ENCODE results near the gene IL13RA1. TPM values are rescaled to one million over a fixed set of nuclear protein-coding genes. Genes with fewer than 3 reads are reported as not detected.
"Not testable (repeated sequence)": the region's sequence is repeated elsewhere in the genome, so short reads cannot be mapped to it uniquely, and the experiment has no call there.

The IL13RA1 gene
- total and polyA plus RNA-seq, 4 donors = 12.2 to 29.9 (median 20.0) TPM

DNA sequence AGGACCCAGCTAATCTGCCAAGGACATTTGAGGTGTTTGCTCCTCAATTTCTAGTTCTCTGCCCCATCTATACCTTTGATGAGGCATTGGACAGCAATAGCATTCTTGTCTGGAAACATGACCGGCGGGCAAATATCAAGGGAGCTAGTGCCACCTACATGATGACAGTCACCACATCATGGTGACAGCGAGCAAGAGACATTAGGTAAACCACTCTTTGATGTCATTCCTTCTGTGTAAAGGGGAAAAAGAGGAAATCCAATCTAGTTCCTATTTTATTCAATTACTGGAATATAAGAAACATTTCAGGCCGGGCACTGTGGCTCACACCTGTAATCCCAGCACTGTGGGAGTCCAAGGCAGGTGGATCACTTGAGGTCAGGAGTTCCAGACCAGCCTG lies 20.7 kb upstream of the IL13RA1 start:
- 90% methylated on average over 2 of the region's 4 CpGs for WGBS (ENCODE audit: insufficient coverage)
- Histone ChIP-seq H3K9me3 (ENCODE audit: control insufficient read depth, insufficient read depth, low read length) (no peaks in the 10 kb centered on the region), H3K4me3 (ENCODE audit: low read depth, low read length) (no peak overlapping the region), H3K4me1 (ENCODE audit: control insufficient read depth, insufficient read depth, low read length) (no peaks in the 10 kb centered on the region), H3K36me3 (ENCODE audit: control insufficient read depth, insufficient read depth, low read length) (no peaks in the 10 kb centered on the region), H3K27ac (ENCODE audit: low read depth, low read length) (no peak overlapping the region), H3K27me3 (ENCODE audit: control insufficient read depth, insufficient read depth, low read length) (no peaks in the 10 kb centered on the region)
- DNase-seq (ENCODE audit: low read depth in 4 of 6, low spot score in 6 of 6) = no peak

DNA sequence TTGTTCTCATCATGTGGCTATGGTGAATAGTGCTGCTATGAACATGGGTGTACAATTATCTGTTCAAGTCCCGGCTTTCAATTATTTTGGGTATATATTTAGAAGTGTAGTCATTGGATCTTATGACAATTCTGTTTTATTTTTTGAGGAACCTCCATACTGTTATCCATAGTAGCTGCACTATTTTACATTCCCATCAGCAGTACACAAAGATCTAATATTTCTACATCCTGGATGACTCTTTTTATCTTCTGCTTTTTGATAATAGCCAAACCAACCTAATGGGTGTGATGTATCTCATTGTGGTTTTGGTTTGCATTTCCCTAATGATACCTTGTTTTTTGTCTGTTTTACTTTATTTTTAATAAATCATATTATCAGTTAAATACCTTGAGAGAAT lies 12.9 kb upstream of the IL13RA1 start:
- H3K4me3 ChIP-seq (ENCODE audit: low read depth, low read length) = no peak overlapping the region
- no peaks in the 10 kb centered on the region for H3K36me3 ChIP-seq (ENCODE audit: control insufficient read depth, insufficient read depth, low read length)
- no peaks in the 10 kb centered on the region for H3K27me3 ChIP-seq (ENCODE audit: control insufficient read depth, insufficient read depth, low read length)
- DNase-seq (ENCODE audit: low read depth in 4 of 6, low spot score in 6 of 6) = no peak
- WGBS (ENCODE audit: insufficient coverage) = no CpG with 5 or more reads among the region's 1 CpG
- no peaks in the 10 kb centered on the region for H3K4me1 ChIP-seq (ENCODE audit: control insufficient read depth, insufficient read depth, low read length)
- H3K9me3 ChIP-seq (ENCODE audit: control insufficient read depth, insufficient read depth, low read length) = no peaks in the 10 kb centered on the region
- no peak overlapping the region for H3K27ac ChIP-seq (ENCODE audit: low read depth, low read length)

DNA sequence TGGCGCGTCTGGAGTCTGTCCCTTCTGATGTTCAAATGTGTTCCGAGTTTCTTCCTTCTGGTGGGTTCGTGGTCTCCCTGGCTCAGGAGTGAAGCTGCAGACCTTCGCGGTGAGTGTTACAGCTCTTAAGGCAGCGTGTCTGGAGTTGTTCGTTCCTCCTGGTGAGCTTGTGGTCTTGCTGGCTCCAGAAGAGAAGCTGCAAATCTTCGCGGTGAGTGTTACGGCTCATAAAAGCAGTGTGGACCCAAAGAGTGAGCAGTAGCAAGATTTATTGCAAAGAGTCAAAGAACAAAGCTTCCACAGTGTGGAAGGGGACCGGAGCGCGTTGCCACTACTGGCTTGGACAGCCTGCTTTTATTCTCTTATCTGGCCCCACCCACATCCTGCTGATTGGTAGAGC lies 11.5 kb upstream of the IL13RA1 start:
- not testable (repeated sequence) for DNase-seq (ENCODE audit: low read depth in 4 of 6, low spot score in 6 of 6); H3K36me3 ChIP-seq (ENCODE audit: control insufficient read depth, insufficient read depth, low read length); H3K4me1 ChIP-seq (ENCODE audit: control insufficient read depth, insufficient read depth, low read length); H3K4me3 ChIP-seq (ENCODE audit: low read depth, low read length); H3K9me3 ChIP-seq (ENCODE audit: control insufficient read depth, insufficient read depth, low read length); H3K27me3 ChIP-seq (ENCODE audit: control insufficient read depth, insufficient read depth, low read length); H3K27ac ChIP-seq (ENCODE audit: low read depth, low read length)
- 79% methylated on average over 11 of the region's 14 CpGs for whole genome bisulfite sequencing (ENCODE audit: insufficient coverage)

DNA sequence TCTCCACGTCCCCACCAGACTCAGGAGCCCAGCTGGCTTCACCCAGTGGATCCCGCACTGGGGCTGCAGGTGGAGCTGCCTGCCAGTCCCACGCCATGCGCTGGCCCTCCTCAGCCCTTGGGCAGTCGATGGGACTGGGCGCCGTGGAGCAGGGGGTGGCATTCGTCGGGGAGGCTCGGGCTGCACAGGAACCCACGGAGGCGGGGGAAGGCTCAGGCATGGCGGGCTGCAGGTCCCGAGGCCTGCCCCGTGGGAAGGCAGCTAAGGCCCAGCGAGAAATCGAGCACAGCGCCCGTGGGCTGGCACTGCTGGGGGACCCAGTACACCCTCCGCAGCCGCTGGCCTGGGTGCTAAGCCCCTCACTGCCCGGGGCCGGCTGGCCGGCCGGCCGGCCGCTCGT lies 10.6 kb upstream of the IL13RA1 start:
- not testable (repeated sequence) for H3K27me3 ChIP-seq (ENCODE audit: control insufficient read depth, insufficient read depth, low read length); H3K9me3 ChIP-seq (ENCODE audit: control insufficient read depth, insufficient read depth, low read length); DNase-seq (ENCODE audit: low read depth in 4 of 6, low spot score in 6 of 6); H3K36me3 ChIP-seq (ENCODE audit: control insufficient read depth, insufficient read depth, low read length); H3K4me3 ChIP-seq (ENCODE audit: low read depth, low read length); H3K27ac ChIP-seq (ENCODE audit: low read depth, low read length); H3K4me1 ChIP-seq (ENCODE audit: control insufficient read depth, insufficient read depth, low read length)
- WGBS (ENCODE audit: insufficient coverage) = 92% methylated on average over 27 of the region's 28 CpGs

DNA sequence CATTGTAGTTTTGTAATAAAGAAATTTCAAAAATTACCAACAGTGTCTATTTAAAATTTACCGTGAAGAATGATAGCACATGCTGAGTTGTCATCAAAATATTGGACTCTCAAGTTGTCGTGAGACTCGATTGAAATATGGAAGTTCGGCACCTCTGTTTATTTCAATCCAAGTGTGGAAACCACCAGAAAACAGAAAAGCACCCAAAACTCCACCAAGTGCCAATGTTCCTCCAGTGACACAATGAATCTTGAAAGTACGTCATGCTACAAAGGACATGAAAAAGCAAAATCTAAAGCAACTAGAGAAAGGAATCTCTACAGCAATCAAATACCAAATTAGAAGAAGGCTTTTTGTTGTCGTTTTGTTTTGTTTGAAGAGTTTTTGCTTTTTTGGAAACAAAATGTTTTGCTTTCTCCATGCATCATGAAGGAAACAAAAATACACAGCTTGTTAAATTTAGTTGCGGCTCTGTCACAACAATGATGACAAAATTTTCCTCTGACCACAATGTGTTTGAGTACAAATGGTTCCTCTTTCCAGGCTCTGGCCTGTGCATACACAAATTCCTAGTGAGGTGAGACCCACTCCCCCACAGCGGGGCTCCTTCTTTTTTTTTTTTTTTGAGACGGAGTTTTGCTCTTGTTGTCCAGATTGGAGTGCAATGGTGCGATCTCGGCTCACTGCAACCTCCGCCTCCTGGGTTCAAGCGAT lies 9.6 kb upstream of the IL13RA1 start:
- H3K4me1 ChIP-seq (ENCODE audit: control insufficient read depth, insufficient read depth, low read length) = no peaks in the 10 kb centered on the region
- DNase-seq (ENCODE audit: low read depth in 4 of 6, low spot score in 6 of 6) = no peak
- H3K36me3 ChIP-seq (ENCODE audit: control insufficient read depth, insufficient read depth, low read length) = no peaks in the 10 kb centered on the region
- no peaks in the 10 kb centered on the region for H3K27me3 ChIP-seq (ENCODE audit: control insufficient read depth, insufficient read depth, low read length)
- no peaks in the 10 kb centered on the region for H3K9me3 ChIP-seq (ENCODE audit: control insufficient read depth, insufficient read depth, low read length)
- no peak overlapping the region for H3K4me3 ChIP-seq (ENCODE audit: low read depth, low read length)
- H3K27ac ChIP-seq (ENCODE audit: low read depth, low read length) = no peak overlapping the region
- 100% methylated on average over 4 of the region's 13 CpGs for whole genome bisulfite sequencing (ENCODE audit: insufficient coverage)

DNA sequence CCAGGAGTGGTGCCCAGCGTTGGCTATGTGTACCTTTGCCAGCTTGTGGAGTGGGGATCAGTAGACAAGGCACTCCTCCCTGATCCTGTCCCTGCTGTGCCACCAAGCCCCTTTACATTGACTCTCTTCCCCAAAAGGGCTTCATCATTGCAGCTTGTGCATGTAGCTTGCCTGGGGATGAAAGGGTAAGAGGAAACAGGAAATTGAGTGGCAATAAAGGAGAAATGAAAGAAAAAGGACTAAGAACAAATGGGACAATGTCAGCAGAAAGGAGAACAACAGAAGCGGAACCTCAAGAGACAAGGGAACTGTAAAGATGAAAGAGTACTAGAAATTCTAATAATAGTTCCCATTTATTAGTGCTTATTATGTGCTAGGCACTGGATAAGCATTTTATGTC lies 8.7 kb upstream of the IL13RA1 start:
- Histone ChIP-seq H3K9me3 (ENCODE audit: control insufficient read depth, insufficient read depth, low read length) (no peaks in the 10 kb centered on the region), H3K36me3 (ENCODE audit: control insufficient read depth, insufficient read depth, low read length) (no peaks in the 10 kb centered on the region), H3K4me1 (ENCODE audit: control insufficient read depth, insufficient read depth, low read length) (no peaks in the 10 kb centered on the region), H3K27ac (ENCODE audit: low read depth, low read length) (no peak overlapping the region), H3K4me3 (ENCODE audit: low read depth, low read length) (no peak overlapping the region), H3K27me3 (ENCODE audit: control insufficient read depth, insufficient read depth, low read length) (no peaks in the 10 kb centered on the region)
- WGBS (ENCODE audit: insufficient coverage) = 86% methylated on average over 1 of the region's 2 CpGs
- no peak for DNase-seq (ENCODE audit: low read depth in 4 of 6, low spot score in 6 of 6)

DNA sequence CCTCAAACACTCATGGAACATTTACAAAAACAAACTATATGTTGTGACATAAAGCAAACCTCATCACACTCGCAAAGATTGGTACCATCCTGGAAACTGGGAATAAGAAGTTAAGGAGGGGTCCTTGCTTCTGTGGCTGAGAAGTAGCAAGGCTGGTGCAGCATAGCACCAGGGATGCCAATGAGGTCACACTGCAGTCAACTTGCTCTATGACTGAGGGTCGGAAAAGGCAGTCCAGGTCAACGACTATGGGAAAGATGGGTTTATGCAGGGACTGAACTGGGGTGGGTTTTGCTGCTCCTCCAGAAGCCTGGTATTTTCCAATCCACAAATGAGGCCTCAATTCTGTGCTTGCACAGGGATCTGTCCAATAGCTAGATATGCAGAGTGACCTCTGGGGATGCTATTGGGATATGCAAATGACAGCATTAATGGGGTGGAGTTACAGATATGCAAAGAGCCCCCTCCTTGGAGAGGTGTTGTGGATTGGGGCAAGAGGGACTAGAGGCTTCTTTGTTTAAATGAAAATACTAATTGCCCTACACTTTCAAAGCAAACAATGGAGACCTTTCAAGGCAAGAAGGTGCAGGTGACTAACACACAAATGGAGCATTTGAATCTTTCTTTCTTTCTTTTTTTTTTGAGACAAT lies 7.2 kb upstream of the IL13RA1 start:
- DNase-seq (ENCODE audit: low read depth in 4 of 6, low spot score in 6 of 6) = no peak
- Histone ChIP-seq H3K9me3 (ENCODE audit: control insufficient read depth, insufficient read depth, low read length) (no peaks in the 10 kb centered on the region), H3K4me3 (ENCODE audit: low read depth, low read length) (no peak overlapping the region), H3K27ac (ENCODE audit: low read depth, low read length) (no peak overlapping the region), H3K27me3 (ENCODE audit: control insufficient read depth, insufficient read depth, low read length) (no peaks in the 10 kb centered on the region), H3K36me3 (ENCODE audit: control insufficient read depth, insufficient read depth, low read length) (no peaks in the 10 kb centered on the region), H3K4me1 (ENCODE audit: control insufficient read depth, insufficient read depth, low read length) (no peaks in the 10 kb centered on the region)
- 80% methylated on average over 2 of the region's 3 CpGs for WGBS (ENCODE audit: insufficient coverage)

DNA sequence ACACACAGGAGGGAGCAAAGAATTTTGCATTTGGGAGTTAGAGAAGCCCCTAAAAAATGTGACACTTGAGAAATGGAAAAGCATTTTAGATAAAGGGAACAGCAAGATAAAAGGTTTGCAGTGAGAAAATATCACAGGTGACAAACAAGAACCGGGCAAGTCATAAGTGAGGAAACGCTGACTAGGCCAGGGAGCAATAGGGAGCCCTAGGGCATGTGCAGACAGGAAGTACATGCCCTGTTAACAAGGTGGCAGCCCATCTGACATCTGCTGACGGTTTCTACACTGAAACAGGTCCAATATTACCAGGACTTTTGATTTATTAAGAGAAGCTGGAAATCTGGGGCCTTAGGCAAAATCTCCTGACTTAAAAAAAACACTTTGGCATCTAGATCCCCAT lies 4.0 kb upstream of the IL13RA1 start:
- H3K36me3 ChIP-seq (ENCODE audit: control insufficient read depth, insufficient read depth, low read length) = no peaks in the 10 kb centered on the region
- no peak for DNase-seq (ENCODE audit: low read depth in 4 of 6, low spot score in 6 of 6)

DNA sequence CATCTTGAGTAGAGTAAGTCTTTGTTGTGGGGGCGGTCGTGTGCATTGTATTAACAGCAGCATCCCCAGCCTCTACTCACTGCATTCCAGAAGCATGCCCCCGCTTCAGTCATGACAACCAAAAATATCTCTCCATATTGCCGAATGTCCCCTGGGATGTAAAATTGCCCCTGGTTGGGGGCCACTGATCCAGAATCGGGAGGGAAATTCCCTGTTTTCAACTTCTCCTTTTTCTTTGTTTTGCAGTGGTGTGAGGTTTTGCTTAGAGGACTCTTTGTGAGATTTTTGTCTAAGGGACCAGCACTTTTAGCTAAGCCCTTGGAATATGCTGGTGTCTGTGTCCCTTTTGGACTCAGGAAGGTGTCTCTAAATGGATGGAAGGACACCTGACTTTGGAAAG lies 3.0 kb upstream of the IL13RA1 start:
- Histone ChIP-seq H3K4me3 (ENCODE audit: low read depth, low read length) (no peak overlapping the region), H3K27me3 (ENCODE audit: control insufficient read depth, insufficient read depth, low read length) (peaks cover 8% of the 10 kb centered on the region), H3K27ac (ENCODE audit: low read depth, low read length) (no peak overlapping the region), H3K4me1 (ENCODE audit: control insufficient read depth, insufficient read depth, low read length) (peaks cover 3% of the 10 kb centered on the region), H3K36me3 (ENCODE audit: control insufficient read depth, insufficient read depth, low read length) (no peaks in the 10 kb centered on the region), H3K9me3 (ENCODE audit: control insufficient read depth, insufficient read depth, low read length) (no peaks in the 10 kb centered on the region)
- 52% methylated on average over 4 of the region's 5 CpGs for WGBS (ENCODE audit: insufficient coverage)
- DNase-seq (ENCODE audit: low read depth in 4 of 6, low spot score in 6 of 6) = no peak

More for the DNA sequence above, 4.0 kb upstream of the IL13RA1 start:
- Histone ChIP-seq H3K9me3 (ENCODE audit: control insufficient read depth, insufficient read depth, low read length) (no peaks in the 10 kb centered on the region), H3K27me3 (ENCODE audit: control insufficient read depth, insufficient read depth, low read length) (peaks cover 4% of the 10 kb centered on the region), H3K4me3 (ENCODE audit: low read depth, low read length) (no peak overlapping the region), H3K4me1 (ENCODE audit: control insufficient read depth, insufficient read depth, low read length) (peaks cover 3% of the 10 kb centered on the region), H3K27ac (ENCODE audit: low read depth, low read length) (no peak overlapping the region)
- 74% methylated on average over 2 of the region's 3 CpGs for WGBS (ENCODE audit: insufficient coverage)

DNA sequence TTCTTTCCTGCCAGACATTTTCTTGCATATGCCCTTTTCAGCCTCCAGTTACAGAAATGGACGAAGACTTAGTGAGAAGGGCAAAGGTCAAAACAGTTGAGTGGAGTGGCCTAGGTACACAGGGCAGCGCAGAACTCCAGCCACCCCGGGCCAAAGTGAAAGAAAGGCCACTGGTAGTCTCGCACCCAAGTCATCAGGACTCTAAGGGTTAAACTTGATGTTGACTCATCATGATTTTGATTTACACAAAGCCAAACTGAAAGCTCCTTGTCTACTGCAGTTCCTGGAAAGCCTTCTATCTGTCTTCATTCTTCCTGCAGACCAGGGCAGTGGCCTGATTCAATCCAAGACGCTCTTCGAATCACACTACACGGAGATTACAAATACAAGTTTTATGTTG lies 2.6 kb upstream of the IL13RA1 start:
- Histone ChIP-seq H3K4me1 (ENCODE audit: control insufficient read depth, insufficient read depth, low read length) (peaks cover 3% of the 10 kb centered on the region), H3K27me3 (ENCODE audit: control insufficient read depth, insufficient read depth, low read length) (peaks cover 8% of the 10 kb centered on the region), H3K9me3 (ENCODE audit: control insufficient read depth, insufficient read depth, low read length) (no peaks in the 10 kb centered on the region), H3K4me3 (ENCODE audit: low read depth, low read length) (no peak overlapping the region), H3K27ac (ENCODE audit: low read depth, low read length) (no peak overlapping the region), H3K36me3 (ENCODE audit: control insufficient read depth, insufficient read depth, low read length) (no peaks in the 10 kb centered on the region)
- 72% methylated on average over 5 of the region's 7 CpGs for WGBS (ENCODE audit: insufficient coverage)
- no peak for DNase-seq (ENCODE audit: low read depth in 4 of 6, low spot score in 6 of 6)

Data from spinal cord (tissue), 10 donors.